ENCODE results near the gene PIWIL1.
A peak's percentile ranks its signal among the peaks of the same experiment; 100 is the strongest.

The PIWIL1 gene

GRCh38 chr12:130375296-130376287 is 37.9 kb downstream of the PIWIL1 start:
- DNase-seq, result no peak

- DNase-seq, result no peak
Observed at GRCh38 chr12:130382818-130383217, 45.1 kb downstream of the PIWIL1 start.

- no peak for DNase-seq
Observed at GRCh38 chr12:130384234-130384633, 46.5 kb downstream of the PIWIL1 start.

DNA sequence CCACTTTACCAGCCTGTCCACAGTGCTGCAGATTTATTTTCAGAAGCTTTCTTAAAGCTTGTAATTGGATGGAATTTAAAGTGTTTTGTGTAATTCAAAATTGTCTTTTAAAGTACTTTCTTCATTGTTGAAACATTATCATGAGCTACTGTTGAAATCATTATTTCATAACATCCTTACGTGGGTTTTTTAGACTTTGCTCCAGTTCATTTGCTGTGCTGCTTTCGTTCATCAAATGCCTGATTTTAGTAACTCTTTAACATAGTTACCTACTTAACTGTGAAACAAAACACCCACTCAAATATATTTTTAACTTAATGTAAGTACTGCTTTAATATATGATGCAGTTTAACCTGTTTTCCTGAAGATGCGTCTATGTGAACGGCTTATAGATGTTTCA is 47.5 kb downstream of the PIWIL1 start:
- no peak for DNase-seq

GRCh38 chr12:130391186-130391585 is 53.5 kb downstream of the PIWIL1 start:
- no peak for DNase-seq

DNA sequence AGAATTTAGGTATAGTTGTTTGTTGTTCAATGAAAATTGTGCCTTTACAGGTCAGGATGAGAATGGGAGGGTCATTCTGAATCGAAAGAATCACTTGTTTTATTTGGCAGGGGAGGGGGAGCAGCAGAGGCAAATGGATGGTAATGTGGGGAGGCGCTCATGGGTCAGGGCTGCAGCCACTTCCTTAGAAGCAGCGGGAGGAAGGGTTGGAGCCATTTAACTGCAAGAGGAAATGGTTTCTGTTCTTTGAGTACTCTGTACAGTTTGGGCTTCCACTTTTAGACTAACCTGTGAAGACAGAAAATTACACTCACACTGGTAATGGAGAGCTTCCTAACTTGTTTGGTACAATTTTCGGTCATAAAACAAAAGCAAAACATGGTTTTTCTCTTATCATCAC is 57.2 kb downstream of the PIWIL1 start:
- no peak for DNase-seq

DNA sequence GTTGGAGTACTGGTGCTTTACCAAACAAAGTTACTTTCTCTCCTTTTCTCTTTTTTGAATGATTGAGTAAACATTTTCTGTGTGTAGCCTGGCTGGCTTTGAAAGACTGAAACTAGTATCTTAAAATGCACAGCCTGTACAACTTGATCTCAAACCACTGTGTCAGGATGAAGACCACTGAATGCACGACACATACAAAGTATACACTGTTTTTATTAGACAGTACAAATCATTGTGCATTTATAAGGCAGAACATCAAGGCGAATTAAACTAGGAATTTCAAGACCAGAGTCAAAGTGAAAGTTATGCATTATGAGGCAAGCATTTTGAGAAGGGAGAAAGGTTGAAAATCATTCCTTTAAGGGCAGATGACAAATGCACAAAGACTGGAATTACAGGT is 59.0 kb downstream of the PIWIL1 start:
- no peak for DNase-seq

DNA sequence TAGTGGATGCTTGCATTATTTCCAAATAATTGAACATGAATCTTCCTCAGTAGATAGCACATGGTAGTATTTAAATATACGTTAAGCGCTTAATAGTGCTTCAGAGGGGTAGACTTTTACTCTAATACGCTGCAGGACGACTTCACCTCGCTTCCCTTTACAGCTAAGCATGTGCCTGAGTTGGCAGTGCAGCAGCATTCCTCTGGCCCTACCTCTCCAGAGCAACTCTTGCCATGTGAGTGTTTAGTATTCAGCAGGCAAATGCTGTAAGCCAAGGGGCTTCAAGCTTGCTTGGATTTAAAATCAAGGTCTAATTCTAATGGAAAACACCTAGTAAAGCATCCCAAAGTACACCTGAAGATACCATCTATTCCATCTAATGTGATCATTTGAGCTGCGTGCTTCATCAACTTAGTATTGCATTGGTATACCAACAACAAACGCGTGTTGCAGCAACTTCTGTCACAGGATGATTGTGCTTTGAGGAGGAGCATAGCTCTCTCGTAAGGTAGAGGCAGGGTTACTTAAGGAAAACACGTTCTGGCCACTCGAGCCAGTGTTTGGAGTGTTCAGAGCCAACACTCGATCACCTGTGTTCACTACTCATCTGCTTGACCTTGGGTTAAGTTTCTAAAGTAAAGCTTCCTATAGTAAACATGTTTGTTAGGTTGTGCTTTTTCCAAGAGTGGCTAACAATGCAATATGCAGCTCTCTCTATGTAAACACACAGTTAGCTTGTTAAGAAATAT is 60.6 kb downstream of the PIWIL1 start:
- DNase-seq, result peak; percentile 76

- DNase-seq, result peak; percentile 22
Observed at GRCh38 chr12:130401703-130402102, 64.0 kb downstream of the PIWIL1 start.

DNA sequence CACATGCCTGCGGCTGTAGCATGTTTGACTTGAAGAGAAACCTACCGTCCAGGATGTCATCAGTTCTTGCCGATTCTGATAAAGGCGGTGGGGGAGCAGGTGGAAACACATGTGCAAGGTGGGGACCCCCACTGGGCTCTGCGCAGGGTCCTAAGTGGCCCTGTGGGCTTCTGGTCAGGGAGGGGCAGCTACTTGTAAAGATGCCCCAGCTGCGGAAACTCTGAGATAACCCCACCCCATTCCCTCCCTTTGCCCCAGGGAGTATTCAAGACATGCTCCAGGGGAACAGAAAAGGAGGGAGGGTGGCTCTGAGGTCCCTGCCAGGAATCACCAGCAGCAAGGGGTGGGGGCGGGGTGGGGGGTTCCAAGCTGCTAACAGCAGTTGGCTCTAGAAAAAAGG is 67.6 kb downstream of the PIWIL1 start:
- DNase-seq, result no peak

DNA sequence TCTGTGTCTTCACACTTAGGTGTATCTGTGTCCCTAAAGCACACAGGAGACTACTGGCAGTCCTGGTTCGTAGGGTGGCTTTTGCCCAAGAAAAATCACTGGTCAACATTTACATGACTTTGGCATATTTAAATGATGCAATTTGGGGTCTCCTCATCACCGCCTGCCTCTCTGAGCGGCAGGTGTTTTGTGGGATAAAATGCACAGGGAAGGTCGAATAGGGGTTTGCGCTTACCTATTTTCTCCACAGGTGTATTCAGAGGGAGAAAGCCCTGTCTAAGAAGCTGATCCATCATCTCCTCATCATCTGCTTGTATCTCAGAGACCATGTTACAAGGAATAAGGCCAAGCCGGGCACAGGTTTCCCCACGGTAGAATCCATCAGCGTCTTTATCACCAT is 74.7 kb downstream of the PIWIL1 start:
- DNase-seq, result no peak

DNA sequence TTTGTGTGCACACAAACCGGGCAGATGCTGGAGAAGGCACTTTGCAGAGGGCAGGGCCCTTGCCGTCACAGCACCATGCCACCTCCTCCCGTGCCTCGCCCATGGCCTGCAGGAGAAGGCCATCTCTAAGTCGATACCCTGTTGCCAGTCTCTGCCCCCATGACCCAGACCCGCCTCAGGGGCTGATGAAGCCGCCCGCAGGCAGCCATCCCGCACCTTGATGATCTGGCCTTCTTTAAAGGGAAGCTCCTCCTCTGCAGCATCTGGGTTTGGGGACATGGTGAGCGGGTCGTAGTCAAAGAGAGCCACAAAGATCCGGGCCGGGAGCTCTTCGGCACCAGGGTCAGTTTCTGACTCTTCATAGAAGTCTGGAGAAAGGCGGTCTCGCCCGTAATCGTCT is 76.2 kb downstream of the PIWIL1 start:
- DNase-seq, result no peak

DNA sequence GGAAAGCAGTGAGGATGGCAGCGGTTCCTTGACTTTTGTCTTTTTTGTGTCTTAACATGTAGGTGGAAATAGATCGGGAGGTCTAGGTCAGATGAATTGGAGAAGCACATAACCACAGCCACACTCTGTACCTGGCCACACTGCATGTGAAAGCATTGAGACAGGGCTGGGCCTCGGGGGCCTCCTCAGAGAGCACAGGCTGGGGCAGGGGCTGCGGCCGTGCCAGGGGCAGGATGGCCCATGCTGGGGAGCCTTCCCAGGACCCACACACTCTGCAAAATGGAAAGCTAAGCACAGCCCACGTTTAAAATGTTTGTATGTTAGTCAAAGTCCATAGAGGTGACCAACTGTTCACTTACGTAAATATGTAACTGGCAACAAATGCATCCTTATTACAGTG is 76.7 kb downstream of the PIWIL1 start:
- DNase-seq, result no peak

DNA sequence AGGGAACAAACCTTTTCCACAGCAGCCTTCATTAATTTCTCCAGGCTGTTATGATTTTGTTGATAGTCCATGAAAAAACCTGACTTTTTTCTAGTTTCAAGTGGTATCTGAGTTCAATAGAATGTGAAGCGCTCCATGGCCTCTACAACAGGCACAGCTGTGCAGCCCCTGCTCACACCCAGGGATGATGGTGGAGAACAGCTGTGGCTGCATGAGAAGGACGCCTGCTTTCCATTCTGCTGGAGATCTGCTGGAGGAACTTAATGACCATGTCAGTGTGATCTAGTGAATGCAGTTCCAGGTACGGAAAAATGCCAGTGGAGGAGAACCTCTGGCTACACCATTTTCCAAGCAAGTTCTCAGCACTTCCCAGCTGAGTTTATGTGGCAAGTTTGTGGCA is 80.6 kb downstream of the PIWIL1 start:
- no peak for DNase-seq

DNA sequence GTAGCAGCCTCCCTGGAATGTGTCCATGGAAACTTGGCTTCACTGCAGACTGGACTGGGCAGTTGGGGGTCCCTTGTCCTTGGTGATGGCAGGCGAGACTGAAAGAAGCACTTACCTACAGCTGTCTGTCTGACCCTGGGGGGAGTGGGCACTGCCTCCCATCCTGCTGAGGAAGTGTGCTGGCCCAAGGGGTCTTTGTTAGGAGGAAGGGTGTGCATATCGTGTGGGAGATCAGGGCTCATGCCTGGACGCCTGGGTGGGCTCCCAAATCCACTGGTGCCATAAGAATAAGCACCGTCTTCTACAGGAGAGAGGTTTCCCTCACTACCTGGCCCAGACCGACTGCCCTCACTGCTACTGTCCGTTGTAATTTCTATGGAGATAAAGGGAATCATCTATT is 81.4 kb downstream of the PIWIL1 start:
- no peak for DNase-seq

- DNase-seq, result no peak
Observed at GRCh38 chr12:130420071-130420470, 82.4 kb downstream of the PIWIL1 start.

DNA sequence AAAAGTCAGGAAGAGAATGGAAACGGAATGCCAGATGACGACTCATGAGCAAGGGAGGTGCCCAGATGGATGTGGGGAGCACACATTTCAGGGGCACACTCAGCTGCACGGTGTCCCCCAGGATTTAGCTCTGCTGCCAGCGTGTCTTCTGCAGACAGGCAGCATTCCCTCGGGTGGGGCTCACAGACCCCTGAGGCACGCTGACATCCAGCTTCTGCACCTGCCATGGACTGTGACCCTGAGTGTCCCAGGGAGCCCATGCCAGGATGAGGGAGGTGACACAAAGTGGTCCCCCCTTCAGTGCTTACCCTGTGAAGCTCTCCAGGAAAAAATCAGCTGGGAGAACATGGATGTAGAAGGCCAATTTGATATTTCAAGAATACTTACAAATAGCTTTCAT is 84.2 kb downstream of the PIWIL1 start:
- no peak for DNase-seq
